GM12878 (cell line): ENCODE measurements around the gene ESR1. TPM values are rescaled to one million over a fixed set of nuclear protein-coding genes. Genes with fewer than 3 reads are reported as not detected.

Experiments
- ATAC-seq: fragments of 200-7000 bp; cut with Tn5 transposase; 3 replicates; pipeline ENCODE4 v1.9.1; 2020; ENCODE audit warnings: mild to moderate bottlenecking, moderate library complexity
- BruUV-seq: library from RNA; stranded (reverse); fragments of 400-500 nt; replicated peaks from 2 replicates; lab custom pipeline; 2021; lab: Mats Ljungman, UMichigan
- CTCF ChIA-PET: fragments of 300-600 bp; sonication (Branson Sonifier 250); formaldehyde crosslinking; extraction: SDS; loops from one replicate; lab custom pipeline; 2021; ENCODE audit warnings: inconsistent platforms; lab: Yijun Ruan, JAX
- POLR2A ChIA-PET: fragments of 350-600 bp; formaldehyde crosslinking; extraction: SDS; loops from one replicate; lab custom pipeline; 2021; ENCODE audit warnings: inconsistent platforms; lab: Charles Lee
- RAD21 ChIA-PET: fragments of 300-600 bp; sonication (Branson Sonifier 250); formaldehyde crosslinking; loops from one replicate; lab custom pipeline; 2023; ENCODE audit warnings: antibody characterized with exemption; ENCODE audit not compliant: unreplicated experiment; lab: Charles Lee
- SMC1A ChIA-PET: fragments of 300-600 bp; sonication (Branson Sonifier 250); formaldehyde crosslinking; loops from one replicate; lab custom pipeline; 2023; ENCODE audit not compliant: unreplicated experiment, uncharacterized antibody; lab: Charles Lee
- DNase-seq: peaks from one replicate; pipeline ENCODE4 v3.0.0-alpha.2; 2011; ENCODE audit warnings: low read depth, low spot score
- FAIRE-seq: peaks from 3 replicates; lab custom pipeline; 2011; peaks lifted over from hg19 to GRCh38; lab: Jason Lieb, UNC
- H2AFZ ChIP-seq: 2 replicates; pipeline ENCODE4 v1.6.0; 2011; ENCODE audit warnings: low read depth, low read length, control low read depth; ENCODE audit not compliant: control insufficient read depth
- H3K27ac ChIP-seq: 2 replicates; pipeline ENCODE4 v1.5.1; 2011; ENCODE audit warnings: control low read depth; ENCODE audit not compliant: control insufficient read depth, insufficient read depth
- H3K27me3 ChIP-seq, 2 experiments: replicated peaks in 1 of 2; 2 replicates each; pipeline versions ENCODE4 v1.6.0 to v1.6.1; 2011; ENCODE audit warnings: low read length in 1 of 2; ENCODE audit not compliant: control insufficient read depth in 2 of 2, insufficient read depth in 2 of 2
- H3K36me3 ChIP-seq, 2 experiments: 2 replicates each; pipeline ENCODE4 v1.5.1; 2011; ENCODE audit warnings: low read length in 1 of 2; ENCODE audit not compliant: control insufficient read depth in 2 of 2, insufficient read depth in 2 of 2
- H3K4me1 ChIP-seq: 2 replicates; pipeline ENCODE4 v1.6.1; 2011; ENCODE audit warnings: mild to moderate bottlenecking, low read length, moderate library complexity, mixed read lengths; ENCODE audit not compliant: control insufficient read depth, insufficient read depth
- H3K4me2 ChIP-seq: 2 replicates; pipeline ENCODE4 v1.6.0; 2011; ENCODE audit warnings: control low read depth; ENCODE audit not compliant: control insufficient read depth, insufficient read depth
- H3K4me3 ChIP-seq: fragments of 200-600 bp; sonication (generic); 2 replicates; pipeline ENCODE4 v1.5.1; 2016
- H3K79me2 ChIP-seq: 2 replicates; pipeline ENCODE4 v1.6.0; 2011; ENCODE audit warnings: low read length; ENCODE audit not compliant: control insufficient read depth, insufficient read depth
- H3K9ac ChIP-seq: 2 replicates; pipeline ENCODE4 v1.8.0; 2011; ENCODE audit warnings: low read length, control low read depth, mixed read lengths; ENCODE audit not compliant: control insufficient read depth, insufficient read depth
- H3K9me3 ChIP-seq: replicated peaks from 3 replicates; pipeline ENCODE4 v1.5.1; 2011; ENCODE audit warnings: mild to moderate bottlenecking, low read length; ENCODE audit not compliant: control insufficient read depth, insufficient read depth
- H4K20me1 ChIP-seq: 2 replicates; pipeline ENCODE4 v1.6.0; 2011; ENCODE audit not compliant: control insufficient read depth, insufficient read depth
- ATF7 ChIP-seq: fragments of 450-650 bp; IDR thresholded peaks from 2 replicates; pipeline ENCODE4 v1.6.1; 2016; ENCODE audit warnings: low read depth, mild to moderate bottlenecking
- BCL3 ChIP-seq: IDR thresholded peaks from 2 replicates; pipeline ENCODE4 v1.6.1; 2011; ENCODE audit warnings: borderline replicate concordance, low read depth, mild to moderate bottlenecking, moderate library complexity, low read length; ENCODE audit not compliant: insufficient read depth, poor library complexity, severe bottlenecking
- CBX3 ChIP-seq: fragments of 200-600 bp; sonication (generic); IDR thresholded peaks from 2 replicates; pipeline ENCODE4 v1.6.1; 2016; ENCODE audit warnings: low read depth, borderline replicate concordance
- CEBPB ChIP-seq, 2 experiments: fragments of 150-350 bp in 1 of 2; IDR thresholded peaks; 2 replicates each; pipeline ENCODE4 v1.6.1; 2012 to 2014; ENCODE audit warnings: low read depth in 2 of 2, low read length in 2 of 2, borderline replicate concordance in 1 of 2, inconsistent platforms in 1 of 2
- CREB1 ChIP-seq: IDR thresholded peaks from 2 replicates; pipeline ENCODE4 v1.6.1; 2012; ENCODE audit warnings: low read depth, mild to moderate bottlenecking, inconsistent platforms
- GABPA ChIP-seq: IDR thresholded peaks from 2 replicates; pipeline ENCODE4 v1.6.1; 2014; ENCODE audit warnings: antibody characterized with exemption, low read depth, mild to moderate bottlenecking, inconsistent platforms
- JUND ChIP-seq: IDR thresholded peaks from 2 replicates; pipeline ENCODE4 v1.6.1; 2012; ENCODE audit warnings: low read depth, mild to moderate bottlenecking, low read length, improper control_type of control experiment, moderate library complexity
- KAT2A ChIP-seq: conservative IDR thresholded peaks from 2 replicates; pipeline ENCODE4 v1.6.1; 2011; ENCODE audit warnings: low read depth, low read length; ENCODE audit not compliant: control insufficient read depth
- KLF5 ChIP-seq: fragments of 450-650 bp; IDR thresholded peaks from 2 replicates; pipeline ENCODE4 v1.6.1; 2014; ENCODE audit warnings: mild to moderate bottlenecking; ENCODE audit not compliant: partially characterized antibody
- MYC ChIP-seq: IDR thresholded peaks from 2 replicates; pipeline ENCODE4 v1.6.1; 2011; ENCODE audit warnings: mild to moderate bottlenecking, low read length, moderate library complexity, inconsistent platforms; ENCODE audit not compliant: insufficient read depth, insufficient replicate concordance, insufficient read length, severe bottlenecking
- NFYB ChIP-seq: IDR thresholded peaks from 2 replicates; pipeline ENCODE4 v1.6.1; 2011; ENCODE audit warnings: low read depth, mild to moderate bottlenecking, low read length, improper control_type of control experiment, moderate library complexity; ENCODE audit not compliant: insufficient read depth
- NR2C1 ChIP-seq: fragments of 450-650 bp; IDR thresholded peaks from 2 replicates; pipeline ENCODE4 v1.6.1; 2017; ENCODE audit warnings: antibody characterized with exemption, mild to moderate bottlenecking, moderate library complexity
- NR2C2 ChIP-seq: IDR thresholded peaks from 2 replicates; pipeline ENCODE4 v1.6.1; 2011; ENCODE audit warnings: borderline replicate concordance, low read depth; ENCODE audit not compliant: control insufficient read depth, insufficient read length
- POLR2AphosphoS5 ChIP-seq: IDR thresholded peaks from 2 replicates; pipeline ENCODE4 v1.6.1; 2011; ENCODE audit warnings: mild to moderate bottlenecking, low read length, inconsistent platforms
- SMC3 ChIP-seq: IDR thresholded peaks from 2 replicates; pipeline ENCODE4 v1.6.1; 2011; ENCODE audit warnings: low read length, improper control_type of control experiment, borderline replicate concordance
- STAT1 ChIP-seq: fragments of 450-650 bp; conservative IDR thresholded peaks from 2 replicates; pipeline ENCODE4 v1.6.1; 2014; ENCODE audit warnings: antibody characterized with exemption, mild to moderate bottlenecking
- TCF12 ChIP-seq: IDR thresholded peaks from 2 replicates; pipeline ENCODE4 v1.6.1; 2011; ENCODE audit warnings: low read depth, mild to moderate bottlenecking, low read length
- ZNF592 ChIP-seq: fragments of 450-650 bp; IDR thresholded peaks from 2 replicates; pipeline ENCODE4 v1.6.1; 2017; ENCODE audit warnings: mild to moderate bottlenecking, moderate library complexity
- WGBS: methylation state at CpG from one replicate; pipeline ENCODE4 v1.1.6; 2016; ENCODE audit warnings: low lambda C conversion rate; ENCODE audit not compliant: insufficient replicate concordance, insufficient coverage; ENCODE audit errors: missing lambda C conversion rate; 5-methylcytosine and 5-hydroxymethylcytosine counted together
- in situ Hi-C: fragments of 300-500 bp; cut with MboI; formaldehyde crosslinking; loops from 9 replicates; pipeline ENCODE4 v1.14.3; 2018; ENCODE audit warnings: mixed read lengths
- intact Hi-C: fragments of 100-400 bp; cut with micrococcal nuclease; formaldehyde crosslinking; loops from one replicate; pipeline ENCODE4 v1.14.2; 2022; ENCODE audit not compliant: unreplicated experiment
- polyA plus RNA-seq, 11 experiments: library from polyadenylated mRNA; depleted of rRNA in 4 of 11; unstranded in 6 of 11; stranded (reverse) in 5 of 11; fragments of >200 nt; fragmentation: Nextera tagmentation in 4 of 11; fragmentation: Illumina TruSeq in 1 of 11; extraction: Ambion mirVana in 4 of 11; extraction: Trizol in 1 of 11; gene quantifications; 1 replicate in 1 of 11; 2 replicates in 10 of 11; pipeline versions ENCODE4 v1.2.1 to v1.2.3, GENCODE V29; 2011 to 2016; ENCODE audit warnings: inconsistent platforms in 2 of 11, missing spikeins in 2 of 11, low read depth in 1 of 11
- total RNA-seq, 4 experiments: library from RNA; depleted of rRNA in 3 of 4; stranded (reverse); fragments of >200 nt in 3 of 4; fragmentation: Illumina TruSeq in 1 of 4; extraction: Trizol in 1 of 4; gene quantifications; 2 replicates each; pipeline versions ENCODE4 v1.2.1 to v1.2.3, GENCODE V29; 2013 to 2021

ESR1 gene
- total and polyA plus RNA-seq, 10 of the 15 experiments (the other 5 are each of a cell fraction or from before 2014, with no cell fraction given) = 0.03 to 0.51 (median 0.21) TPM; not detected in 4

GRCh38 chr6:152121910-152122309 lies 314.4 kb downstream of the ESR1 start (continued):
- TF ChIP-seq BCL3 = no peak

GRCh38 chr6:152122434-152122833 lies 315.0 kb downstream of the ESR1 start:
- POLR2A ChIA-PET = no interaction called here
- TF ChIP-seq SMC3 (no peak), GABPA (no peak), ATF7 (no peak), NR2C1 (no peak), STAT1 (no peak), POLR2AphosphoS5 (no peak), CEBPB (IDR thresholded peaks at IDR 0.05; ENCODE audit: borderline replicate concordance in 1 of 2, low read depth in 2 of 2, low read length in 2 of 2) (no peak), NR2C2 (no peak), CREB1 (no peak), NFYB (no peak), JUND (no peak), CBX3 (no peak), MYC (no peak), KAT2A (no peak), TCF12 (no peak), KLF5 (no peak), ZNF592 (no peak)

More at GRCh38 chr6:152122434-152122833, 315.0 kb downstream of the ESR1 start:
- ATAC-seq (no peak), DNase-seq (no peak), FAIRE-seq (no peak)
- no peaks in the 10 kb centered on the region for H4K20me1 ChIP-seq
- H3K4me1 ChIP-seq = 0 out of 2 replicates have a peak, but pooled peaks cover 4% of the 10 kb centered on the region
- no peak overlapping the region for H2AFZ ChIP-seq
- no peak overlapping the region for H3K4me2 ChIP-seq
- RAD21 ChIA-PET = interaction anchor here (1.1 to 4.3 kb wide), 2 partner anchors 356 to 432 kb away, joined by 6 to 62 read pairs; no protein-coding TSS in a partner anchor
- H3K9ac ChIP-seq = no peak overlapping the region
- no peak overlapping the region for H3K27ac ChIP-seq
- H3K27me3 ChIP-seq = no peaks in the 10 kb centered on the region
- intact Hi-C loops = loop anchor here (5.0 kb wide), 1 partner anchor 145 kb away; no protein-coding TSS in a partner anchor
- 90% methylated on average over 12 of the region's 12 CpGs for WGBS
- no peaks in the 10 kb centered on the region for H3K79me2 ChIP-seq
- no TSS peak for BruUV-seq
- H3K36me3 ChIP-seq = no peaks in the 10 kb centered on the region
- SMC1A ChIA-PET = interaction anchor here (1.2 to 8.3 kb wide), 5 partner anchors 356 to 443 kb away, joined by 3 to 131 read pairs (median 5); no protein-coding TSS in a partner anchor
- H3K4me3 ChIP-seq = no peak overlapping the region
- no peaks in the 10 kb centered on the region for H3K9me3 ChIP-seq
- in situ Hi-C loops = loop anchor here (5.0 to 10.0 kb wide), 2 partner anchors 358 to 430 kb away; no protein-coding TSS in a partner anchor
- CTCF ChIA-PET = interaction anchor here (5.7 to 6.7 kb wide), 2 partner anchors 355 to 431 kb away, joined by 100 to 157 read pairs; no protein-coding TSS in a partner anchor
